GM18499 (cell line): ENCODE measurements around the gene ARHGAP25.
"Not testable (repeated sequence)": the region's sequence is repeated elsewhere in the genome, so short reads cannot be mapped to it uniquely, and the experiment has no call there.

Source experiments
- ATAC-seq: cut with Tn5 transposase; IDR thresholded peaks from one replicate; pipeline ENCODE4 v1.9.1; 2021; ENCODE audit warnings: moderate number of reproducible peaks; ENCODE audit not compliant: insufficient read depth, unreplicated experiment

The ARHGAP25 gene

DNA sequence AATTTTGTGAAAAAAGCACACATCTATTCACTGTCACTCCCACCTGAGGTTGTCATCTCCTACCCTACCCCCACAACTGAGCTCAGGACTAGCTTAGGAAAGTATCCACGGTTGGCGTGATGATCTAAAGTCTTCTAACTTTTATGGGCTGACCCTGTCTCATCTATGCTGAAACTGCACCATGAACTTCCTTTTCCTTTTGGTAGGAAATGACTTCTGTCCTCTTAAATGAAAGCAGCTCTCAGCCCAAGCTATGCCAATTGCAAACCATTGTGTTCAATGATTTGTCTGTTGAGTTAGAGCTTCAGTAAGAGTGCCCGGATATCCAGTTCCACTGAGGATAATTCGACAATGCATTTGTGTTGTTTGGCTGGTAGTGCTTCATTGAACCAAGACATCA is 52.7 kb downstream of the ARHGAP25 start:
- ATAC-seq = no peak

GRCh38 chr2:68789603-68790002 is 55.0 kb downstream of the ARHGAP25 start:
- peak; percentile 99 for ATAC-seq

- ATAC-seq = no peak
Measured at GRCh38 chr2:68790600-68790999, 56.0 kb downstream of the ARHGAP25 start.

- no peak for ATAC-seq
Measured at GRCh38 chr2:68791914-68792313, 57.3 kb downstream of the ARHGAP25 start.

- no peak for ATAC-seq
Measured at GRCh38 chr2:68792751-68793150, 58.1 kb downstream of the ARHGAP25 start.

DNA sequence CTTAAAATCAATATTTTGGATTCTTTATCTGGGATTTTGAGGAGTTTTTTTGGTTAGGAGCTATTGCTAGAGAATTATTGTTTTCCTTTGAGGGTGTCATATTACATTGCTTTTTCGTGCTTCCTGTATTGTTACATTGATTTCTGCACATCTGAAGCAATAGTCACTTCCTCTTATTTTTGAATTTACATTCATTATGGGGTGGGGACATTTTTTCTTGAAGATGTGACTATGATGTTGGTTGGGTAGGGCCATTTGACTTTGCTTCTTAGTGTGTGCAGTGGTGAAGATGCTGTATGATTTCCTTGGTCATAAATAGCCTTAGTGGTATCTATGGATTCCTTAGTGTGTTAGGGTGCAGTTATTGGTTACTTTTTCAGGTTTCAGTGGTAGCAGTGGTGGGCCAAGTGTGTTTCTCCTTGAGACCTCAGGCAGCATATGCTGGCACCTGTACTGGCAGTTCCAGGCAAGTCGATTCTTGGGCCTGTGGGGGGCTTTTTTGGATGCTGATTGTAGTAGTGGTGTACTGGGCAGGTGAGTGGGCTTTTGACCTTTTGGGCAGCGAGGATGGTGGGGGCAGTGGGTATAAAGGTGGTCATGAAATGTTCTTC is 61.8 kb downstream of the ARHGAP25 start:
- ATAC-seq = no peak

GRCh38 chr2:68798569-68798968 is 64.0 kb downstream of the ARHGAP25 start:
- no peak for ATAC-seq

DNA sequence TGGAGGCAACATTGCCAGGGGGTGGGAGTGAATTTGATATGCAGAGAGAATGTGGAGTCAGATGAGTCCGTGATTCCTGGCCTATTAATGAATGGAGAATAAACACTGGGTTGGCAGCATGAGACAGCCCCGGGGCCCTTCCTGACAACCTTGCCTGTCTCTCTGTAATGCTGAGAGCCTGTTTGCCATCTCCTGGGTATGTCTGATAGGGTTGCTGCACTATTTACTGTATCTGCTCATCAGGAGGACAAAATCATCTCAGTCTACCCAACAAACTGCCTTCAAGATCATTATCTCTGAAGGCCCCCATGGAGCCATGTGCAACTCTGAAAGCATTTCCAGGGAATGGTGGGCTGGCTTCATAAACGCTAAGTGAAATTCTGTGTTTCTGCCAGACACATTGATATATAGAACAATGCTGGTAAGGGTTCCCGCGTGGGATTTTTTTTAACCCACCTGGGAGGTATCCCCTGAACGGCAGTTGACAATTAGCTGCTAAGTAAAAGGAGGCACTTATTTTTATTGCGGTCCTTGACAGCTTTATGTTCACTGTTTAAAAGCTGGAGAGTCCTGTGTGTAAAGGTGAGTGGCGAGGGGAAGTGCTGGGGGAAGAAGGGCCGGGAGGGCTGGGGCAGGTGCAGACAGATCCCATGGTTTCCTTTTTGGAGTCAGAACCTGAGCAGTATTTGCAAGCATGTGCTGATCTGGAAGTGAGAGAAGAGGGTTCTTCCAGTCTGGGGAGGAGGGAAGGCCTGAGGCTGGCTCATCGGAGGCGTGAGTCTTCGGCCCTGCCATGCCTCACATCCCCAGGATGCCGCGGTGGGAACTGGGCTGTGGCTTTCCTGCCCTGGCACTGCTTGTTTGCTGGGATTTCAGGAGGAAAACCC is 64.8 kb downstream of the ARHGAP25 start:
- ATAC-seq = no peak

- no peak for ATAC-seq
Measured at GRCh38 chr2:68800027-68800401, 65.4 kb downstream of the ARHGAP25 start.

- ATAC-seq = no peak
Measured at GRCh38 chr2:68800517-68800916, 65.9 kb downstream of the ARHGAP25 start.

GRCh38 chr2:68802161-68802560 is 67.5 kb downstream of the ARHGAP25 start:
- not testable (repeated sequence) for ATAC-seq

- no peak for ATAC-seq
Measured at GRCh38 chr2:68805025-68805424, 70.4 kb downstream of the ARHGAP25 start.

- ATAC-seq = no peak
Measured at GRCh38 chr2:68806511-68807109, 72.0 kb downstream of the ARHGAP25 start.

GRCh38 chr2:68807821-68808266 is 73.2 kb downstream of the ARHGAP25 start:
- ATAC-seq = no peak

GRCh38 chr2:68809324-68810240 is 75.0 kb downstream of the ARHGAP25 start:
- ATAC-seq = no peak

GRCh38 chr2:68811364-68811763 is 76.8 kb downstream of the ARHGAP25 start:
- no peak for ATAC-seq

GRCh38 chr2:68812251-68812650 is 77.6 kb downstream of the ARHGAP25 start:
- no peak for ATAC-seq

DNA sequence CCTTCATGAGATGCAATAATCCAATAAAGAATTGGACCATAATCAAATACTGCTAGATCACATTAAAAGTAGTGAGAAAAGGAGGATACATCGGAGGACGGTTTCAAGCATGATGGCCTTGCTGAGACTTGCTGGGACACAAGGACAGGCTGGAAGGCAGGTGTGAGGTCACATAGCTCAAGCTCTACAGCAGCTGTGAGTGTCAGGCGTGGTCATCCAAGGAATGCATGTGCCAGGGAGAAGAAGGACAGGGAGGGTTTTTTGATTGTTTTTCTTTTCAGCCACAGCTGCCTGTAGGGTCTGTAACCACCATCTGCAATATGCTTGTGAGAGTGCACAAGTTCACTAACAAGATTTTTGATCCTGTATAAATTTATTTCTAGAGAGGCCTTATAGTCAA is 79.0 kb downstream of the ARHGAP25 start:
- ATAC-seq = no peak

DNA sequence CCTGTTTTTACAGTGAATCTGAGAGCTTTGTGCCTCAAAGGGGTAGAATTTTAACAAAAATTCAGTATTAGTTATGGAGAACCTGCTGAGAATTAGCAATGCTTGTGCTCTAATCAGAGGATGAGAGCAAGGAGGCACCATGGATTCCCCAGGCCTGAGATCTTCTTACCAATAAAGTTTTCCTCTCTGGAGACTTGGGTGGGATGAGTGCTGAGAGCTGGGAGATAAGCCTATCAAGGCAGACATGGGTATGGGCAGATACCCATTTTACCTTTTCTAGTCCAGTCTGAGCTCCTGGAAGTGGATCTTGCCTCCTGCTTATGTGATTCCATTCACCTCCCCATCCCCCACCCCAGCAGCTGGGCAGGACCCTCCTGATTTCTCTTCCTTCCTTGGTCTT is 82.7 kb downstream of the ARHGAP25 start:
- no peak for ATAC-seq

DNA sequence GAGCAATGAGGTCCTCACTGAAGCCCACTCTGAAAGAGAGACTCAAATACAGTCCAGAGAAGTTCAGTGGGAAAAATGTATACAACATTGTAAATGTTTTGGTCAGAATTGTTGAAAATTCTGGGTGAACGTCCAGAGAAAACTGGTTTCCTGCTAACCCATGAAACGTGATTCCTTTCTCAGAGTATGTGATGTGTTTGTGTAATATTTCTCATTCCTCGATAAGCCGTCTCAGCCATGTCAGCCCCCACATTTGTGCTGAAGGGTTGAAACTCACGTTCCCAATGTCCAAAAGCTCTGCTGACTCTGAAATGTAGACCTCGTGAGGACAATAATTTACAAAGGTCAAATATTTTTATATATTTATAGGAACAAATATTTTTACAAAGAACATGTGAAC is 84.9 kb downstream of the ARHGAP25 start:
- ATAC-seq = no peak
